Activated CD8-positive, alpha-beta T cell treated with anti-CD3 and anti-CD28 coated beads for 36 hours (primary cell): ENCODE data around the gene ITPR2. TPM values are rescaled to one million over a fixed set of nuclear protein-coding genes. Genes with fewer than 3 reads are reported as not detected.

Experiments
- ATAC-seq: fragments of 200-7000 bp; cut with Tn5 transposase; one replicate; pipeline ENCODE4 v1.10.0; 2021; ENCODE audit warnings: mild to moderate bottlenecking, moderate library complexity
- CTCF ChIA-PET: fragments of 350-600 bp; sonication (Branson Sonifier 250); formaldehyde crosslinking; loops from one replicate; lab custom pipeline; 2021; ENCODE audit warnings: antibody characterized with exemption; lab: Charles Lee
- POLR2A ChIA-PET: fragments of 350-600 bp; sonication (Branson Sonifier 250); formaldehyde crosslinking; loops from one replicate; lab custom pipeline; 2021; ENCODE audit warnings: antibody characterized with exemption; lab: Charles Lee
- DNase-seq: peaks from one replicate; pipeline ENCODE4 v3.0.0-alpha.2; 2020
- H3K27ac Mint-ChIP-seq: one replicate; pipeline ENCODE4 v1.8.0; 2021; ENCODE audit warnings: mild to moderate bottlenecking, mixed read lengths
- H3K27me3 Mint-ChIP-seq: one replicate; pipeline ENCODE4 v1.8.0; 2021; ENCODE audit warnings: mixed read lengths
- H3K36me3 Mint-ChIP-seq: one replicate; pipeline ENCODE4 v1.8.0; 2021; ENCODE audit warnings: low read depth, mixed read lengths
- H3K4me1 Mint-ChIP-seq: one replicate; pipeline ENCODE4 v1.8.0; 2021; ENCODE audit warnings: low read depth, mixed read lengths
- H3K4me3 Mint-ChIP-seq: one replicate; pipeline ENCODE4 v1.8.0; 2021; ENCODE audit warnings: mild to moderate bottlenecking, moderate library complexity, mixed read lengths
- H3K9me3 Mint-ChIP-seq: one replicate; pipeline ENCODE4 v1.8.0; 2021; ENCODE audit warnings: mixed read lengths
- CTCF ChIP-seq: fragments of 200-600 bp; IDR thresholded peaks from one replicate; pipeline ENCODE4 v1.8.0; 2022; ENCODE audit warnings: antibody characterized with exemption, mild to moderate bottlenecking
- intact Hi-C: fragments of 100-400 bp; cut with micrococcal nuclease; formaldehyde crosslinking; loops from one replicate; pipeline ENCODE4 v1.10.0; 2022
- total RNA-seq, 2 experiments: library from RNA; stranded (reverse); gene quantifications; one replicate each; pipeline ENCODE4 v1.2.3, GENCODE V29; 2021

Gene ITPR2
- total RNA-seq, 2 experiments from 2014 or later: 38.9 to 41.2 TPM

DNA sequence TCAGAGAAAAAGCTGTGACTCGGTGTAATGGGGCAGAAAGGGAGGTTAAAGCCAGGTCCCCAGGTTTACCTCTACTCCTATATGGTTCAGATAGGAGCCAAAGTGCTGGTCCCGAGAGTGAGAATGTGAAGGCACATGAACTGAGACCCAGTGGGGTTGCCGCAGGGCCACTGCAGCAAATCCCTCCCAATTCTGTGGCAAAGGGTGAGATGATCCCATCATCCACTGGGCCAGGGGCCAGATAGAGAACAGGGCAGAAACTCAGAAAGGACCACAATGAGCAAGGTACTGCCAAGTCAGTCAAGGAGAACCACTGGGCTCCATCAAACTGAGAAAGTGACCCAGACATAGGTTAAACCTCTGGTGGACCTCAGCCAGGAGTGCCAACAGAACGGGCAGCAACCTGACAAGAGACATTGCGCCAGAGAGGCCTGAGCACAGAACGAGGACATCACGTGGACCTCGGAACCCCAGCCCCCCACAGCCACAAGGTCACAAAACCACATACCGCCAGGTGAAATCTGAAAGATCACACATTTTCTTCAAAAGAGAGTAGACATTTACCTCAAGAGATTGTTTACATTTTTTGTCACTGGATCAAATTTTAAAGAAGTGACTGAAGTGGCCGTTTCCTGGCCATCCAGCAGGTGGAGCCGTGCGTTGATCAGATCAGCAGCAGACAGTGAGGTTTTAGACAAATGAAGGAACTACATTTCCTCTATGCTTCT, 20.5 kb upstream of the ITPR2 start:
- intact Hi-C loops: loop anchor here (2.0 kb wide), 2 partner anchors 31 to 161 kb away; partner anchors contain the start of gene TM7SF3
- Mint-ChIP-seq H3K27ac (no peak overlapping the region), H3K4me3 (no peak overlapping the region), H3K36me3 (no peaks in the 10 kb centered on the region), H3K4me1 (no peaks in the 10 kb centered on the region), H3K9me3 (no peaks in the 10 kb centered on the region), H3K27me3 (peaks cover 3% of the 10 kb centered on the region)
- DNase-seq: peak; percentile 86
- peak; percentile 97 for ATAC-seq
- ChIA-PET POLR2A (no interaction called here), CTCF (interaction anchor here (1.5 to 14.4 kb wide), 3 partner anchors 7 to 32 kb away, joined by 4 to 105 read pairs (median 6); no protein-coding TSS in a partner anchor)
- TF ChIP-seq CTCF: peak; percentile 75

DNA sequence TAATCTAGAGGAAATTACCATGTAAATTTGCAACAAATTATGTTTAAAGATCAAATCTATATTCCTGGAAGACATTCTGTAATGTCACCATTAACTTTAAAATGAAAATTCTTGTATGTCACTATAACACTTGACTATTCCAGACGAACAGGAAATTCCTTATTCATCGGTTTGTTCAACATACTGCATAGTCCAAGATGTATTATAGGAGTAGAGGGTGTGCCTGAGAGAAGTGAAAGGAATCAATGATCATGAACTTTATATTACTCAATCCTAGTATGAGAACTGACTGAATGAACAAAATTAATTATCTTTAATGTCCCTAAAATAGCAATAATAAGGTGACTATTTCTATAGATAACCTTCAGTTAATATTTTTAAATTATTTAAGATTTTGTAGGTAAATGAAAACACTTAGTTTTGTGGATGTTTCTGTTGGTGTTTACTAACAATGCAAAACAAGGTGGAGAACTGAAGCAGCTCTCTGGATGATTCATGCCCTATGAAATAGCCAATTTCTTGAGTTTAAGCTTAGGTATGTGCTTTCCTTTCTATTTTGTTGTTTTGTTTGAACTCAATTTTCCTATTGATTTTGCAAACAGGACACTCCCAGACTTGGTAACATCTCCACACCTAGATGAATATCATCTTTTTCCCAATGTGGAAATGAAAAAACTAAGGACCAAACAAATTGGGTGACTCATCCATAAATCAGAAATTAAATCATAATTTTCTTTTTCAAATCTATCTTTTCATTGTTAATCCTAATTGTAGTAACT, 18.2 kb upstream of the ITPR2 start:
- CTCF ChIA-PET: interaction anchor here (1.2 to 14.4 kb wide), 4 partner anchors 10 to 34 kb away, joined by 3 to 105 read pairs (median 4); no protein-coding TSS in a partner anchor
- peaks cover 7% of the 10 kb centered on the region for H3K27me3 Mint-ChIP-seq
- no peak for TF ChIP-seq CTCF
- peaks cover 5% of the 10 kb centered on the region for H3K4me1 Mint-ChIP-seq
- POLR2A ChIA-PET: no interaction called here
- H3K4me3 Mint-ChIP-seq: no peak overlapping the region
- no peak for DNase-seq
- H3K27ac Mint-ChIP-seq: no peak overlapping the region
- no peaks in the 10 kb centered on the region for H3K9me3 Mint-ChIP-seq
- intact Hi-C loops: no loop called here
- ATAC-seq: no peak
- no peaks in the 10 kb centered on the region for H3K36me3 Mint-ChIP-seq

DNA sequence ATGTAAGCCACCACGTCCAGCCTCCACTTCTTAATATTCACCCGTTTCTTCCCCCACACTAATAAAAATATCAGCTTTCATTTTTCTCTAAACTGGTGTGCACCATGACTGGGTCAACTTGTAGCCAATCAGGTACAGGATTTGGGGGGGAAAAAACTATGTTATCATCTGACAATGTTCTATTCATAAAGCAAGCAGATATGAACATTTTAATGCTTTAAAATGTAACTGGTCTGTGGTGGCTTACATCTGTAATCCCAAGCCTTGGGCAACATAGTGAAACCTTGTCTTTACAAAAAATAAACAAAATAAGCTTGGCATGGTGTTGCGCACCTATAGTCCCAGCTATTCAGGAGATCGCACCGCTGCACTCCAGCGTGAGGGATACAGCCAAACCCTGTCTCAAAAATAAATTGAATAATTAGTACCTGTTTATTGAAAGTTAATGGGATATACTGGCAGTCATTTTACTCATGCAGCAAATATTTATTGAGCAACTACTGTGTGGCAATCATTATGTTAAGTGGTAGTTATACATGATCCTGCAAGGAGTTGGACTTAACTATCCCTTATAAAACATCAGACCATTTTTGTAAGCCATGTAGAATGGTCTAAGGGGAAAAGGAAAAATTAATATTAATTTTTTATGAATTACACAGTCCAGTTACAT, 15.3 kb upstream of the ITPR2 start:
- no peak overlapping the region for H3K27ac Mint-ChIP-seq
- H3K27me3 Mint-ChIP-seq: peaks cover 7% of the 10 kb centered on the region
- peaks cover 5% of the 10 kb centered on the region for H3K4me1 Mint-ChIP-seq
- POLR2A ChIA-PET: no interaction called here
- ATAC-seq (no peak), DNase-seq (no peak)
- no peak overlapping the region for H3K4me3 Mint-ChIP-seq
- H3K9me3 Mint-ChIP-seq: no peaks in the 10 kb centered on the region
- no peaks in the 10 kb centered on the region for H3K36me3 Mint-ChIP-seq
- intact Hi-C loops: no loop called here
- CTCF ChIA-PET: interaction anchor here (0.9 to 14.4 kb wide), 3 partner anchors 16 to 37 kb away, joined by 3 to 105 read pairs (median 4); no protein-coding TSS in a partner anchor
- TF ChIP-seq CTCF: no peak

- no peak overlapping the region for H3K27ac Mint-ChIP-seq
- peaks cover 5% of the 10 kb centered on the region for H3K4me1 Mint-ChIP-seq
- H3K36me3 Mint-ChIP-seq: no peaks in the 10 kb centered on the region
- intact Hi-C loops: no loop called here
- H3K27me3 Mint-ChIP-seq: peaks cover 7% of the 10 kb centered on the region
- ATAC-seq (no peak), DNase-seq (no peak)
- H3K4me3 Mint-ChIP-seq: no peak overlapping the region
- ChIA-PET CTCF (interaction anchor here (0.9 to 14.4 kb wide), 3 partner anchors 15 to 38 kb away, joined by 3 to 105 read pairs (median 4); no protein-coding TSS in a partner anchor), POLR2A (no interaction called here)
- H3K9me3 Mint-ChIP-seq: no peaks in the 10 kb centered on the region
- TF ChIP-seq CTCF: no peak
Observed at GRCh38 chr12:26847431-26847830, 14.4 kb upstream of the ITPR2 start.
